Vagina (tissue), 2 donors: ENCODE results near the gene EIF2S1.

Experiments used
- CTCF ChIP-seq, 3 experiments: fragments of 450-650 bp in 2 of 3; fragments of 200-600 bp in 1 of 3; sonication (generic) in 1 of 3; IDR thresholded peaks; one replicate each; pipeline ENCODE4 v1.5.1; 2017 to 2019; ENCODE audit warnings: antibody characterized with exemption in 3 of 3, mild to moderate bottlenecking in 2 of 3, moderate library complexity in 2 of 3
- POLR2A ChIP-seq, 2 donors: fragments of 450-650 bp; IDR thresholded peaks; one replicate each; pipeline ENCODE4 v1.6.1; 2017; ENCODE audit warnings: antibody characterized with exemption in 2 of 2, mild to moderate bottlenecking in 2 of 2, moderate library complexity in 2 of 2

- TF ChIP-seq POLR2A (IDR thresholded peaks at IDR 0.05): no peak
- TF ChIP-seq CTCF (IDR thresholded peaks at IDR 0.05): no peak
Observed at GRCh38 chr14:67365476-67365875, 5.3 kb downstream of the EIF2S1 start.
